Left colon (tissue), 2 donors: Measurements from ENCODE around the gene FBXL7. TPM values are rescaled to one million over a fixed set of nuclear protein-coding genes. Genes with fewer than 3 reads are reported as not detected.
"Not testable (repeated sequence)": the region's sequence is repeated elsewhere in the genome, so short reads cannot be mapped to it uniquely, and the experiment has no call there.

Experiments
- ATAC-seq: fragments of 200-7000 bp; cut with Tn5 transposase; one replicate; pipeline ENCODE4 v1.9.1; 2020; ENCODE audit warnings: mild to moderate bottlenecking, moderate library complexity
- DNase-seq, 2 donors: peaks; one replicate each; pipeline ENCODE4 v3.0.0-alpha.2; 2020
- intact Hi-C, 2 donors: fragments of 100-400 bp; cut with DNase I in 1 of 2; cut with micrococcal nuclease in 1 of 2; formaldehyde crosslinking; loops; one replicate each; pipeline versions ENCODE4 v1.11.2 to v1.14.0; 2022; cut with DNase I, micrococcal nuclease
- total RNA-seq, 2 donors: library from RNA; stranded (reverse); fragmentation: NEBNext Ultra II Directional; extraction: Animal tissue kit (Norgen Biotek cat#: 25700); gene quantifications; one replicate each; pipeline ENCODE4 v1.2.1, GENCODE V29; 2021
- donor health status: DM: no; HTN: no; CAD: no.
- donor health status: DM: yes; HTN: yes; CAD: no.

Gene FBXL7
- total RNA-seq, 2 donors from 2014 or later, result 1.6 to 3.6 TPM

GRCh38 chr5:15864536-15865215 is 364.7 kb downstream of the FBXL7 start:
- intact Hi-C loops, result no loop called here
- DNase-seq, result no peak
- ATAC-seq, result no peak

- DNase-seq, intact Hi-C loops, ATAC-seq: not testable (repeated sequence)
Measured at GRCh38 chr5:15872259-15872658, 372.3 kb downstream of the FBXL7 start.

- ATAC-seq, result no peak
- no peak for DNase-seq
- intact Hi-C loops, result no loop called here
Measured at GRCh38 chr5:15877914-15878313, 377.9 kb downstream of the FBXL7 start.

GRCh38 chr5:15880201-15880600 is 380.2 kb downstream of the FBXL7 start:
- intact Hi-C loops, result no loop called here
- DNase-seq, result no peak
- no peak for ATAC-seq

GRCh38 chr5:15885156-15885555 is 385.2 kb downstream of the FBXL7 start:
- intact Hi-C loops, result no loop called here
- ATAC-seq, result no peak
- DNase-seq, result no peak

- no peak for DNase-seq
- no peak for ATAC-seq
- intact Hi-C loops, result no loop called here
Measured at GRCh38 chr5:15886156-15886555, 386.2 kb downstream of the FBXL7 start.

- ATAC-seq (no peak), DNase-seq (no peak)
- intact Hi-C loops, result no loop called here
Measured at GRCh38 chr5:15887093-15887492, 387.1 kb downstream of the FBXL7 start.

- ATAC-seq (no peak), DNase-seq (no peak)
- intact Hi-C loops, result no loop called here
Measured at GRCh38 chr5:15889001-15889400, 389.0 kb downstream of the FBXL7 start.

- DNase-seq (no peak), ATAC-seq (no peak)
- intact Hi-C loops, result no loop called here
Measured at GRCh38 chr5:15893866-15894265, 393.9 kb downstream of the FBXL7 start.

GRCh38 chr5:15897656-15898055 is 397.7 kb downstream of the FBXL7 start:
- ATAC-seq (no peak), DNase-seq (no peak)
- intact Hi-C loops, result no loop called here

GRCh38 chr5:15898641-15899040 is 398.7 kb downstream of the FBXL7 start:
- DNase-seq, result no peak
- intact Hi-C loops, result no loop called here
- no peak for ATAC-seq

- DNase-seq (no peak), ATAC-seq (no peak)
- intact Hi-C loops, result no loop called here
Measured at GRCh38 chr5:15899481-15899880, 399.5 kb downstream of the FBXL7 start.

- intact Hi-C loops, result no loop called here
- no peak for DNase-seq
- ATAC-seq, result no peak
Measured at GRCh38 chr5:15901151-15901550, 401.2 kb downstream of the FBXL7 start.

GRCh38 chr5:15902066-15902465 is 402.1 kb downstream of the FBXL7 start:
- DNase-seq (no peak), ATAC-seq (no peak)
- intact Hi-C loops, result no loop called here

GRCh38 chr5:15904899-15905830 is 405.2 kb downstream of the FBXL7 start:
- ATAC-seq (no peak), DNase-seq (no peak)
- intact Hi-C loops, result no loop called here

GRCh38 chr5:15914638-15915037 is 414.7 kb downstream of the FBXL7 start:
- no peak for ATAC-seq
- intact Hi-C loops, result no loop called here
- DNase-seq, result no peak

- DNase-seq (no peak), ATAC-seq (no peak)
- intact Hi-C loops, result no loop called here
Measured at GRCh38 chr5:15926586-15926985, 426.6 kb downstream of the FBXL7 start.

GRCh38 chr5:15927710-15928380 is 427.9 kb downstream of the FBXL7 start:
- no peak for ATAC-seq
- no peak for DNase-seq
- intact Hi-C loops, result no loop called here

GRCh38 chr5:15929611-15930263 is 429.8 kb downstream of the FBXL7 start:
- no peak for ATAC-seq
- DNase-seq, result no peak
- intact Hi-C loops, result no loop called here
